ENCODE measurements around the gene FCSK. TPM values are rescaled to one million over a fixed set of nuclear protein-coding genes. Genes with fewer than 3 reads are reported as not detected.
A peak's percentile ranks its signal among the peaks of the same experiment; 100 is the strongest.

Gene FCSK
- total and polyA plus RNA-seq, 2 of the 13 experiments (the other 11 are each of a cell fraction or from before 2014, with no cell fraction given): 9.1 to 19.2 TPM

GRCh38 chr16:70438585-70438968, 15.8 kb upstream of the FCSK start (continued):
- TF ChIP-seq BRF2 (CRISPR knock-in tag; IDR thresholded peaks at IDR 0.05) (no peak), ZNF777 (CRISPR knock-in tag; IDR thresholded peaks at IDR 0.05) (peak; percentile 29; the same call in 1 of the 2 replicates), PHF21A (CRISPR knock-in tag; IDR thresholded peaks at IDR 0.05) (0 out of 2 replicates have a peak, but pooled peaks have one; percentile 14), SCMH1 (CRISPR knock-in tag; IDR thresholded peaks at IDR 0.05; ENCODE audit: borderline replicate concordance) (no peak), ZNF704 (CRISPR knock-in tag; IDR thresholded peaks at IDR 0.05; ENCODE audit: borderline replicate concordance) (no peak), SMARCE1 (IDR thresholded peaks at IDR 0.05; ENCODE audit: borderline replicate concordance) (no peak), RXRA (CRISPR knock-in tag; IDR thresholded peaks at IDR 0.05) (no peak), HNRNPK (IDR thresholded peaks at IDR 0.05; ENCODE audit: low read depth, low read length, poor library complexity, severe bottlenecking) (peak; percentile 69), ZBTB44 (CRISPR knock-in tag; IDR thresholded peaks at IDR 0.05) (no peak), ZSCAN31 (CRISPR knock-in tag; IDR thresholded peaks at IDR 0.05; ENCODE audit: low read depth) (no peak), ZNF33B (CRISPR knock-in tag; IDR thresholded peaks at IDR 0.05) (no peak), ATF7-NPFF (CRISPR knock-in tag; IDR thresholded peaks at IDR 0.05; ENCODE audit: low read depth) (peak; percentile 57), ZNF770 (CRISPR knock-in tag; IDR thresholded peaks at IDR 0.05) (no peak; the same call in 1 of the 2 replicates), FOXK2 (IDR thresholded peaks at IDR 0.05) (no peak), ZNF382 (CRISPR knock-in tag; IDR thresholded peaks at IDR 0.05; ENCODE audit: borderline replicate concordance) (no peak), ZFYVE20 (CRISPR knock-in tag; IDR thresholded peaks at IDR 0.05; ENCODE audit: borderline replicate concordance, low read depth) (0 out of 2 replicates have a peak, but pooled peaks have one; percentile 32), MED13 (CRISPR knock-in tag; IDR thresholded peaks at IDR 0.05) (no peak)

Data from HepG2 (cell line).